Measurements from ENCODE around the gene FBXO40. TPM values are rescaled to one million over a fixed set of nuclear protein-coding genes. Genes with fewer than 3 reads are reported as not detected.

FBXO40 gene
- total RNA-seq, 1 experiment from 2014 or later = not detected

- DNase-seq (ENCODE audit: low spot score) = no peak
- Histone ChIP-seq H3K4me1 (ENCODE audit: insufficient read depth, low read length, poor library complexity, severe bottlenecking) (peaks cover 25% of the 10 kb centered on the region), H3K4me3 (ENCODE audit: low read depth, low read length, poor library complexity, severe bottlenecking) (peak overlapping the region; percentile 49), H3K27me3 (replicated peaks; ENCODE audit: insufficient read depth, low read depth, low read length, poor library complexity) (no peaks in the 10 kb centered on the region), H3K36me3 (ENCODE audit: insufficient read depth, low read length, poor library complexity, severe bottlenecking) (peaks cover 8% of the 10 kb centered on the region), H3K27ac (ENCODE audit: low read depth, low read length, poor library complexity, severe bottlenecking) (peak overlapping the region; percentile 89), H3K9me3 (ENCODE audit: low read depth, low read length, poor library complexity, severe bottlenecking) (no peaks in the 10 kb centered on the region)
- intact Hi-C loops (cut with micrococcal nuclease; ENCODE audit: unreplicated experiment) = no loop called here
- BruUV-seq (replicated peaks) = no TSS peak
- POLR2A ChIA-PET (ENCODE audit: low non-redundant PET) = no interaction called here
- CTCF ChIA-PET = no interaction called here
- no peak for TF ChIP-seq EZH2 (IDR thresholded peaks at IDR 0.05; ENCODE audit: borderline replicate concordance, low read depth, low read length, poor library complexity, severe bottlenecking)
- TF ChIP-seq, protein P1, sequence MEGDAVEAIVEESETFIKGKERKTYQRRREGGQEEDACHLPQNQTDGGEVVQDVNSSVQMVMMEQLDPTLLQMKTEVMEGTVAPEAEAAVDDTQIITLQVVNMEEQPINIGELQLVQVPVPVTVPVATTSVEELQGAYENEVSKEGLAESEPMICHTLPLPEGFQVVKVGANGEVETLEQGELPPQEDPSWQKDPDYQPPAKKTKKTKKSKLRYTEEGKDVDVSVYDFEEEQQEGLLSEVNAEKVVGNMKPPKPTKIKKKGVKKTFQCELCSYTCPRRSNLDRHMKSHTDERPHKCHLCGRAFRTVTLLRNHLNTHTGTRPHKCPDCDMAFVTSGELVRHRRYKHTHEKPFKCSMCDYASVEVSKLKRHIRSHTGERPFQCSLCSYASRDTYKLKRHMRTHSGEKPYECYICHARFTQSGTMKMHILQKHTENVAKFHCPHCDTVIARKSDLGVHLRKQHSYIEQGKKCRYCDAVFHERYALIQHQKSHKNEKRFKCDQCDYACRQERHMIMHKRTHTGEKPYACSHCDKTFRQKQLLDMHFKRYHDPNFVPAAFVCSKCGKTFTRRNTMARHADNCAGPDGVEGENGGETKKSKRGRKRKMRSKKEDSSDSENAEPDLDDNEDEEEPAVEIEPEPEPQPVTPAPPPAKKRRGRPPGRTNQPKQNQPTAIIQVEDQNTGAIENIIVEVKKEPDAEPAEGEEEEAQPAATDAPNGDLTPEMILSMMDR (conservative IDR thresholded peaks at IDR 0.05; ENCODE audit: low read depth, low read length) = no peak
Observed at GRCh38 chr3:121659586-121659985, 66.4 kb downstream of the FBXO40 start.

DNA sequence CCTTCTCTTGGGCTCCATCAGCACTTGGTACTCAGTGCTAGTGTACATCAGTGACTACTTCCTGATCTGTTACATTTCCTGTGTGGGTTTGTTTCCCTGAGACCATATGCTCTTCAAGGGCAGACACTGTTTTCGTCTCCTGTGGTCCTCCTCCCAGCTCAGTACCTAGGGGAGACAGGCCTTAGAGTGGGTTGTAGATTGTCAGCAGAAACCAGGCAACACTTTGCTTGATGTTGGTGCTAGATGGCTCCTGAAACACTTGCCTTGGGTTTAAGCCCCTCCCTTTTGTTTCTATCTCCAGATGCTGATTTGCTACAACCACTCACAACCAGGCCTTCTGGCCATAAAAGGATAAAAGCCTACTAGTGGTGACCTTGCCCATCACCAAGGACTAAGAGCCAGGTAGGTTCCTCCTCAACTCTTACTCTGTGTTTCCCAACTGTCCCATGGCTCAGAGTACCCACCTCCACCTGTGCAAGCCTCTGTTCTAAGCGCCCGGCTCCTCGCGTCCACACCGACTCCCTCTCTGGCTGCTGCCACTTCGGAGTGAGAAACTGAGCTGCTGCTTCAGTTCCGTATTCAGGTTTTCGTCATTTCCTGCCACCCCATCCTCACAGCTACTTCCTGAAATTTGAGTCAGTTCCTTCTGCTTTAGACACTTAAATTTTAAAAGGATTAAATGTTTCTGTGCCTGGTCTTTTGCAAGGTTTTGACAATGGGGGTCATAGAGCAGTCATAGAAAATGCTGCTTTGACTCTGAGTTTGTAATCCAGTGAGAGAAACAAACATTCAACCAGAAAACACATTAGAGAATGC is 67.4 kb downstream of the FBXO40 start, which contains the start of gene HCLS1:
TSS of gene HCLS1 (minus strand) at position 548 of the 816 bp plus-strand sequence. CDS start 2,556 bp downstream, outside the sequence.
- TF ChIP-seq, protein P1 (conservative IDR thresholded peaks at IDR 0.05; ENCODE audit: low read depth, low read length) = no peak
- no peak for TF ChIP-seq EZH2 (IDR thresholded peaks at IDR 0.05; ENCODE audit: borderline replicate concordance, low read depth, low read length, poor library complexity, severe bottlenecking)
- ChIA-PET POLR2A (ENCODE audit: low non-redundant PET) (interaction anchor here (0.9 kb wide), 1 partner anchor 17 kb away, joined by 3 read pairs; no protein-coding TSS in a partner anchor), CTCF (no interaction called here)
- peak; percentile 86 for DNase-seq (ENCODE audit: low spot score)
- intact Hi-C loops (cut with micrococcal nuclease; ENCODE audit: unreplicated experiment) = no loop called here
- peak within 1 kb of the TSS; percentile 89 for H3K27ac ChIP-seq (ENCODE audit: low read depth, low read length, poor library complexity, severe bottlenecking)
- H3K36me3 ChIP-seq (ENCODE audit: insufficient read depth, low read length, poor library complexity, severe bottlenecking) = peaks cover 9% of the 10 kb centered on the region
- no peaks in the 10 kb centered on the region for H3K27me3 ChIP-seq (replicated peaks; ENCODE audit: insufficient read depth, low read depth, low read length, poor library complexity)
- H3K9me3 ChIP-seq (ENCODE audit: low read depth, low read length, poor library complexity, severe bottlenecking) = no peaks in the 10 kb centered on the region
- BruUV-seq (replicated peaks) = TSS peak; percentile 81
- H3K4me1 ChIP-seq (ENCODE audit: insufficient read depth, low read length, poor library complexity, severe bottlenecking) = peaks cover 25% of the 10 kb centered on the region
- H3K4me3 ChIP-seq (ENCODE audit: low read depth, low read length, poor library complexity, severe bottlenecking) = peak within 1 kb of the TSS; percentile 49

DNA sequence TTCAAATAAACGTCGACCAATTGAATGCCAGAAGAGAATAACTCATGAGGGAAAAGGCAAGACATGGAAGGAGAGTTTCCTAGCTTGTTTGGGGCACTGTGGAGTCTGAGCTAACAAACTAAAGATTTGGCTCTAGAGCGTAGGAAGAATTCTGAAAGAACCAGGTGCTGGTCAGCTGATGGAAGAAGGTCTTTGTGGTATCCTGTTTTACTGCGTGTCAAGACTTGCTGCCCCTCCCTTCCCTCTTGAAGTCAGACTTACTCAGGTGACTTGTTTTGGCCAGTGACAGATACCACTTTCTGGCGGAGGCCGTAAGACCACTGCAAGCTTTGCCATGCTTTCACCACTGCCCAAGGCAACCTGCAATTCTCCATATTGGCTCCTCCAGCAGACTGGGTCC is 68.2 kb downstream of the FBXO40 start:
- BruUV-seq (replicated peaks) = no TSS peak
- no peak for TF ChIP-seq EZH2 (IDR thresholded peaks at IDR 0.05; ENCODE audit: borderline replicate concordance, low read depth, low read length, poor library complexity, severe bottlenecking)
- TF ChIP-seq, protein P1 (conservative IDR thresholded peaks at IDR 0.05; ENCODE audit: low read depth, low read length) = no peak
- Histone ChIP-seq H3K4me3 (ENCODE audit: low read depth, low read length, poor library complexity, severe bottlenecking) (peak overlapping the region; percentile 49), H3K36me3 (ENCODE audit: insufficient read depth, low read length, poor library complexity, severe bottlenecking) (peaks cover 9% of the 10 kb centered on the region), H3K9me3 (ENCODE audit: low read depth, low read length, poor library complexity, severe bottlenecking) (no peaks in the 10 kb centered on the region), H3K27ac (ENCODE audit: low read depth, low read length, poor library complexity, severe bottlenecking) (peak overlapping the region; percentile 89), H3K4me1 (ENCODE audit: insufficient read depth, low read length, poor library complexity, severe bottlenecking) (peaks cover 25% of the 10 kb centered on the region), H3K27me3 (replicated peaks; ENCODE audit: insufficient read depth, low read depth, low read length, poor library complexity) (no peaks in the 10 kb centered on the region)
- ChIA-PET POLR2A (ENCODE audit: low non-redundant PET) (interaction anchor here (0.9 kb wide), 1 partner anchor 16 kb away, joined by 3 read pairs; no protein-coding TSS in a partner anchor), CTCF (no interaction called here)
- no peak for DNase-seq (ENCODE audit: low spot score)
- intact Hi-C loops (cut with micrococcal nuclease; ENCODE audit: unreplicated experiment) = no loop called here
